SK-MEL-5 (cell line): ENCODE results near the gene METTL25. TPM values are rescaled to one million over a fixed set of nuclear protein-coding genes. Genes with fewer than 3 reads are reported as not detected.

Source experiments
- DNase-seq: peaks from one replicate; pipeline ENCODE4 v3.0.0-alpha.2; 2016; ENCODE audit warnings: low read depth, low spot score
- in situ Hi-C: cut with HindIII; loops from 2 replicates; pipeline ENCODE4 v1.10.0; 2016; ENCODE audit warnings: low sequenced_read_pairs, high pct_unique_total_duplicates, low pct_unique_long_range_greater_than_20kb
- total RNA-seq: library from RNA; depleted of rRNA; stranded (reverse); fragments of >200 nt; shearing (Covaris generic); gene quantifications from 2 replicates; pipeline ENCODE4 v1.2.3, GENCODE V29; 2014; rRNA removed

Gene METTL25
- total RNA-seq, 1 experiment from 2014 or later = 11.8 TPM

DNA sequence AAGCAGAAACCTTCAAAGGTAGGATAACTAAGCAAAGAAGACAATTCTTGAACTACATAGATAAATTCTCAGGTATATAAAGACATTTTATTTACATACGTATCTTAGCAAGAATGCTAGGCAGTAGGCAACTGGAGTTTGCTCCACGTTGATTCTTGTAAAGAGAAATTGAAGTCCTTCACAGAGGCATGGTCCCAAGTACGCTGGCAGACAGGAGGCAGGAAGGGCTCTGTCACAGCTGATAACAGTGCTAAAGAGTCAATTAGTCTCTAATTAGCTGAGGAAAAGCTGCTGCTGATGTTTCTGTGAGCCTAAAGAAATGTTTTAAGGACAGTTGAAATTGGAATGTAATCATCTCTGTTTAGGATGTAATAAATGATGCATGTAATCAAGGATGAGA is 146.8 kb downstream of the METTL25 start:
- DNase-seq = no peak
- in situ Hi-C loops = no loop called here

DNA sequence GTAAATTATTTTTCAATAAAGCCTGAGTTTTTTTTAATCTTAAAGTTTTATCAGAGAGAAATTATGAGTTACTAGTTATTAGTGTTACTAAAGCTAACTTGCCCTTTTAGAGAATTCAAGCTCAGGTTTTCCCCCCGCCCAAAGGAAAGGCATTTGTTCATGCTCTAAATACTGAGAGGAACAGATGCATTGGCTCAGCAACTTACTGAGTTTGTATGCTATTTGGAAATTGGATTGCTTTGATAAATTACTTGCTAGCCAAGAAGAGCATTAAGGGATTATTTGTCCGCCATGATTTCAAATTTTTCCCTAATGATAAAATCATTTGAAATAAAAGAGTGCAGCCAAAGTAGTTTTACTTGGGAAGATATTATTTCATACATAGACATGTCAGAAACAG is 149.4 kb downstream of the METTL25 start:
- in situ Hi-C loops = no loop called here

DNA sequence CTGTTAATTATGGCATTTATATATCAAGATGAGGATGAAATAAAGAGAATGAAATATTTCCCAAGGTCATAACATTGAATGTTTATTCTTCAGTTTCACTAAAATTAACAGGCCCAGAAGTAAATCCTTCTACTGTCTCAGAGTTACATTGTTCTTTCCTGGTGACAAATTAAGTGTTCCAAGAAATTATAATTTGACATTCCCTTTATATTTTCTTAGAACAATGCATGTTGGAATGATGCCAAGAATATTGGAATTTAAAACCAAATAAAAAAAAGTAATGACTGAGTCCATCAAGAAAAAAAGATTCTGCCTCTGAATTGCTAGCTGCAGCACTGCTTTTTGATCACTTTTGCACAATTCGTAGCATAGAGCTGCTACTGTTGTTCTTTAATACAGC is 152.1 kb downstream of the METTL25 start:
- in situ Hi-C loops = no loop called here
- DNase-seq = no peak

More for the DNA sequence above, 149.4 kb downstream of the METTL25 start:
- DNase-seq = no peak

DNA sequence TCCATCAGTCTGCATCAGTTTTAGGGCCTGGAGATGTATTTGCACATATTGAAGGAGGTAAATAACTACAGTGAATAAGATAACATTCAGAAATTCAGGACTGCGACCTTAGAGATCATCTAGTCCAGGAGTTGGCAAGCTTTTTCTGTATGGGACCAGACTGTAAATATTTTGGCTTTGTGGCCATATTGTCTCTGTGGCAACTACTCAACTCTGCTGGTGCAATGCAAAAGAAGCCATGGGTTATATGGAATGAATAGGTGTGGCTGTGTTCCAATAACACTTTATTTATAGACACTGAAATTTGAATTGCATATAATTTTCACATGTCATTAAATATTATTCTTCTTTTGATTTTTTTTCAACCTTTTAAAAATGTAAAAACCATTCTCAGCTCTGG is 156.6 kb downstream of the METTL25 start:
- DNase-seq = no peak
- in situ Hi-C loops = no loop called here

DNA sequence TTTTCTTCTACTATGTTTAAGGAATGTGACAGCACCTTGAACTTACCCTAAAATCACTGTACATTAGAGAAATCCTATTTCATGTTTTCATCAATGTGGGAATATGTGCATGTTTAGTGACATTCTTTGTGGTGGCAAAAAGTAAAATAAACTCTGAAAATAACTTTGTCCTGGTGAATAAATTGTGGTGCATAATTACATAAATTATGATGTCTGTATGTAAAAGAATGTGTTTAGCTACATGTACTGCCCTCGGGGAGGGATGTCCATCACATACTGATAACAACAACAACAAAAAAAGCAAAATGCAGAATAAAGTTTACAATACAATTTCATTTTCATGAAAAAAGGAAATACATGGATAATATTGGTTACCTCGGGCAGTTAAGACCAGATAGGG is 157.3 kb downstream of the METTL25 start:
- no peak for DNase-seq
- in situ Hi-C loops = no loop called here

DNA sequence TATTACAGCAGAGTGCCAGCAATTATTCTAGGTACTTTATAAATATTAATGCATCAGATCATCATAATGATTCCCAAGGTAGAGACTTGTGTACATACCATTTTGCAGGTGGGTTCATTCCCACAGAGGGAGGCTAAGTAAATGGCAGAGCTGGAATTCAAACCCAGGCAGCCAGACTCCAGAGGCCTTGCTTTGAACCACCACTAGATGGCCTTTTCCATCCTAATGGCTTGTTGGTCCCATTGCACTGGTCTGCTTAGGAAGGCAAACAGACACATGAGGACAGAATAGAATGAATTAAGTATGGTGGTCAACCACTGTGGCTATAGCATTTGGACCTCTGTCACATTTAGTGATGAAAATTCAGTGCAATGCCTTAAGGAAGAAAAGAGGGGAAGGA is 158.7 kb downstream of the METTL25 start:
- in situ Hi-C loops = no loop called here
- peak; percentile 74 for DNase-seq

DNA sequence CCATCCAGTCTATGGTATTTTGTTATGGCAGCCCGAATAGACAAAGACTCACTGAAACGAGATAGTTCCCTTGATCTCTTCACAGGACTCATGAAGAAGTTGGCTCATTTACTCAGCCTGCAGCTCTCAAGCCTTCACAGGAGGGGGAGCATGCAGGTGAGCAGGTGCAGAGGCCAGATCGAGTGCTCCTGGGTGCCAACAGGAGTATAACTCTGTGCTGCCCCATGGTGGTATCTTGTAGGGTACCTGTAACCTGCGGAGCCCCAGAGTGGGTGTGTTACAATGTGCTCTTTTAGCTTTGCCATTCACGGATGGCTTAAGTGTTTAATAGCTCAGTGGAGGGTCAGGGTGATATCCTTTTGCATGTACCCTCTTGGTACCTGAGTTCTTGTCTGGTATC is 159.5 kb downstream of the METTL25 start:
- DNase-seq = no peak

DNA sequence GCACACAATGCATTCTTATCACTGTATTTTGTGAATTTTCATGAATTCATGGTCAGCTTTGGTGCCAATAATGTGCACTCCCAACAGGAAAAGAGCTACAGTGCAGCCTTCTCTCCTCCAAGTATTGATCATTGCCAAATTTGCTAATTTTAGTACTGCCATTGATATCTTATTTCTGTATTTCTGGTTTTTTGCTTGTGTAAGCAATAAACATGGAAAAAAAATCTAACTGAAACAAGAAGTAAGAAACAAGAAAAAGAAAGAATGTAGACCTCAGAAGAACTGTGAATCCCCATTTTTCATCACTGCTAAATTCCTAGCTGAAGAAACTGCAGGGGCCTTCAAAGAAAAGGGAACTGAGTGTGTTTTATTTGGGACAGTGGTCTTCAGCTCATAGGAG is 161.2 kb downstream of the METTL25 start:
- in situ Hi-C loops = no loop called here

More for the DNA sequence above, 159.5 kb downstream of the METTL25 start:
- in situ Hi-C loops = no loop called here

DNA sequence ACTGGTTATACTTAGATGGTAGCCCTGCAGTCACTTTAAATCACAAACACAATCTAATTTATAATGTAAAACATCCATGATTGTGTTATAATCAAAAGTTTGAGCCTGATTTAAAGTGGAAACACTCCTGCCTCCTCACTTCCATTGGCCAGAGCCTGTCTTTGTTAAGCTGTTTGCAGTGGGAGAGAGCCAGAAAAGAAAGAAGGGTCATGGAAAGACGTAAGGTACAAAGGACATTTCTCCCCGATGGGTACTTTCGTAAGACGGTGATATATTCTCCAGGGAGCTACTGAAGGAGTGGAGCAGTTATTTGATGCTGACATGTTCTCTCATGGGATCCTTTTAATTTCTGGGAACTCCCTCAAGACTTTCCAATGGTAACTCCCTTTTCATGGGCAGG is 164.0 kb downstream of the METTL25 start:
- DNase-seq = no peak
- in situ Hi-C loops = no loop called here

More for the DNA sequence above, 161.2 kb downstream of the METTL25 start:
- DNase-seq = no peak

DNA sequence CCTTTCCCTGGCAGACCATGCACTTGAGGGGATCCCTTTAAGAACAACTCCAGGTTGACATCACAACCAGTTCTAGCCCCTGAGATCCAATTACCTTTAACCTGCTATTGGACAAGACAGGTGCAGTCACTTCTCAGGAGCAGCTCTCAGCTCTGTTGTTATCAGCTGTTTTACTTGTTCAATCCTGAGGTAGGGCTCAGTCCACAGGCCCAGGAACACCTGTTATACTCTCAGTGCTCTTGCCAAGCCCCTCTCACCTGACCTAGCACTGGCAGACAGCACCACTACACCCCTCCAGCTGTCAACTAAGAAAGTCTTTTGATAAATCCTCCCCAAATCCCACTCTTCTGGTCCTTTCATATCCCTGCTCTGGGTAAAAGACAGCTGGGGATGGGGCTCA is 164.4 kb downstream of the METTL25 start:
- no peak for DNase-seq

DNA sequence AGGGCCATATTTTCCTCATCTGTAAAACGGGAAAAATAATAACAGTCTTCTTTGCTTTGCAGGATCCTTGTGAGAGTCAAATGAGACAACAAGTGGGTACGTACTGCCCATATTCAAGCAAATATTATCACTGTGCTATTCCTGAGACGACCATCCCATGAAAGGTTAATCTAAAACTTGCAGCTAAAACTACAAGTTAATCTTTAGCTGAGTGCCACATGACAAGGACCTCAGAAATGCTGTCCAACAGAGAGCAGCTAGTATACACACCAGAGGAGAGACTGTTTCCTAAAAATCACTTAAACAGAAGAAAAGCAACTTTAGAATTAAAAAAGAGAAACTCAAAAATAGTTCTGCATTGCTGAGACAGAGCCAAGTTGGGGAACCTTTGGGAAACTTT is 165.7 kb downstream of the METTL25 start:
- no peak for DNase-seq
- in situ Hi-C loops = no loop called here

More for the DNA sequence above, 164.4 kb downstream of the METTL25 start:
- in situ Hi-C loops = no loop called here

DNA sequence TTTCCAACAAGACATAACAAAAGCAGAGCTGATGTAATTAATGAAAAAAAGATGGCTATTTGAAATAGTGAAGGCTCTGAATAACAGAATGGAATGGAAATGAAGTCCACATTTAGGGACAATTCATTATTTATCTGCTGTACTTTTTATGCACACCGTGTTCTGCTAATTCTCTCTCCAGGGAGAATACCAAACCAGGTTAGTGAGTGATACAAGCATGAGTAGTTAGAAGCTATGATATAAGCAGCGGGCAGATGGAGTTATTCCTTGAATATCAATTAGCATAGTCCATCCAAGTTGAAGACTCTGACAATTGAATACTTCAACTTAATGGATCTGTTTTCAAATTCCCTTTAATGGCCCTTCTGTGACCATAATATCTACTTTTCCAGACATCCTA is 166.3 kb downstream of the METTL25 start:
- in situ Hi-C loops = no loop called here
- no peak for DNase-seq

DNA sequence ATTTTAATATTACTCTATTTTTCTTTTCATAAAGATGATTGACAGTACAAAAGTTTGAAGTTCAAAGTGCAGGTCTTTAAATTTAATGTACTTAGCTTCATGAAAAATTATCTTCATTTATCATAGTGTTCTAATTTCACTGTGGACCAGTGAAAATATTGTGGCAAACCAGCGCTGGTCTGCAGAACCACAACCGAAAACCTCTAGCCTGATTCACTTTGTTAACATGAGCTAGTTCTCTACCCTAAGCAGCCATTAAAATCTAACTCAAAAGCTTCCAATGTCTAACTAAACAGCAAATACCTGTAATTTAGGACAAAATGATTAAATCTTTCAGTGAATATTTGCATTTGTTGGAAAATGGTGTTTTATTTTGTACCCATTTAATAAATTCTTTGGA is 167.3 kb downstream of the METTL25 start:
- no peak for DNase-seq
- in situ Hi-C loops = no loop called here

DNA sequence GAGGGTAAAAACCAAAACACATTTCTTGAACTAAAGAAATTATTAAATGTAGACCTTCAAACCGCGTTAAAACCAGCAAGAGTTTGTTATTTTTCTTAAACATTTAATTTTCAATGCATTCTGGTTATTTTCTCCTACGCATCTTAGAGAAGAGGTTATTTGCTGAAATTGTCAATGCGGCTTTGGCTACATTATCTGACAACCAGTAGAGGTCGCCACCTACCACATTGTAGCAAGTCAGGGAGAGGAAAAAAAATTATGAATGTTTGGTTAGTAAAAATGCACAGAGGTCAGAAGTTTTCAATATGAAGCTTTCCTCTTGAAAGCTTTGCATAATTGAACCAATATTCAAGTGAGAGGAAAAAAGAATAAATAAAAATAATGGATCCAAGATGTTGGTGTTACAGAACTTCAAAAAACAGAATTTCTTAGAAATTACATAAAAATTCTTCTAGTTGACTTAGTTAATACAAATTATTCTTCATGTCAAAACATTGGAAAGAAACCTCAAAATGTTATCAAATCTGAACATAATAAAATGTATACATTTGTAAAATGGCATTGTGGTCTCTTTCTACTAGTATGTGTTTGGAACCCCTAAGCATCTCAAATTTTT is 168.9 kb downstream of the METTL25 start:
- peak; percentile 76 for DNase-seq
- in situ Hi-C loops = no loop called here

Other genes with a start within 250 kb of the METTL25 start
- gene CCDC59, start 142 bp upstream of the METTL25 start, total RNA-seq = 59.5 and 60.1 TPM in 2 replicates